ENCODE measurements around the gene WBP11. TPM values are rescaled to one million over a fixed set of nuclear protein-coding genes. Genes with fewer than 3 reads are reported as not detected.

Gene WBP11
- total and polyA plus RNA-seq, 2 donors (not counting 3 experiments of a cell fraction or from before 2014, with no cell fraction given) = 11.4 to 77.1 TPM

- Histone ChIP-seq H3K79me2 (ENCODE audit: control insufficient read depth, insufficient read depth, low read length) (peaks cover 18% of the 10 kb centered on the region), H3K9ac (replicated peaks; ENCODE audit: extremely low read depth, insufficient read depth, low read length) (no peak overlapping the region), H3K27ac (ENCODE audit: insufficient read depth, low read depth, low read length) (no peak overlapping the region), H3K4me2 (ENCODE audit: insufficient read depth, low read length) (no peak overlapping the region), H3K4me3 (replicated peaks in 1 of 3; ENCODE audit: insufficient read depth in 1 of 3, low read depth in 1 of 3, low read length in 3 of 3) (no peak overlapping the region), H3K27me3 (ENCODE audit: control insufficient read depth in 2 of 2, insufficient read depth in 2 of 2, low read length in 2 of 2) (no peaks in the 10 kb centered on the region), H3K36me3 (ENCODE audit: control insufficient read depth in 2 of 2, extremely low read depth in 1 of 2, insufficient read depth in 2 of 2, low read length in 2 of 2) (peaks cover 0 to 6% of the 10 kb centered on the region in 2 experiments), H3K9me3 (replicated peaks; ENCODE audit: control insufficient read depth, insufficient read depth, low read length) (no peaks in the 10 kb centered on the region), H3K9me1 (replicated peaks; ENCODE audit: control insufficient read depth, extremely low read depth, insufficient read depth, low read length) (no peaks in the 10 kb centered on the region), H2AFZ (ENCODE audit: low read depth, low read length) (no peak overlapping the region), H3K4me1 (ENCODE audit: control insufficient read depth, extremely low read depth, insufficient read depth, low read length) (peaks cover 71% of the 10 kb centered on the region), H4K20me1 (replicated peaks; ENCODE audit: control insufficient read depth, extremely low read depth, insufficient read depth, low read length) (no peaks in the 10 kb centered on the region)
- dilution Hi-C loops (cut with MboI; ENCODE audit: extremely low pct_ligation_motif_present, low sequenced_read_pairs) (loop anchor here (10.0 kb wide), 1 partner anchor 116 kb away; no protein-coding TSS in a partner anchor), intact Hi-C loops (cut with micrococcal nuclease) (no loop called here)
- FAIRE-seq = no peak
- ChIA-PET POLR2A (no interaction called here), CTCF (no interaction called here)
- no TSS peak for BruUV-seq (replicated peaks)
- DNase-seq (ENCODE audit: low read depth, low spot score) = no peak
- TF ChIP-seq FOS (IDR thresholded peaks at IDR 0.05; ENCODE audit: borderline replicate concordance, insufficient read depth, low read length) = no peak
Measured at GRCh38 chr12:14839262-14839661, 36.0 kb upstream of the WBP11 start.

- H3K9me1 ChIP-seq (replicated peaks; ENCODE audit: control insufficient read depth, extremely low read depth, insufficient read depth, low read length) = no peaks in the 10 kb centered on the region
- peaks cover 12% of the 10 kb centered on the region for H3K79me2 ChIP-seq (ENCODE audit: control insufficient read depth, insufficient read depth, low read length)
- no peaks in the 10 kb centered on the region for H3K9me3 ChIP-seq (replicated peaks; ENCODE audit: control insufficient read depth, insufficient read depth, low read length)
- ChIA-PET POLR2A (interaction anchor here (1.6 kb wide), 1 partner anchor 33 kb away, joined by 6 read pairs; the partner anchor contains the start of genes C12orf60 and WBP11), CTCF (interaction anchor here (0.6 to 2.1 kb wide), 7 partner anchors 11 to 599 kb away, joined by 3 to 13 read pairs (median 5); no protein-coding TSS in a partner anchor)
- H4K20me1 ChIP-seq (replicated peaks; ENCODE audit: control insufficient read depth, extremely low read depth, insufficient read depth, low read length) = no peaks in the 10 kb centered on the region
- H2AFZ ChIP-seq (ENCODE audit: low read depth, low read length) = peak overlapping the region; percentile 6
- peak; percentile 87 for FAIRE-seq
- H3K27me3 ChIP-seq (ENCODE audit: control insufficient read depth in 2 of 2, insufficient read depth in 2 of 2, low read length in 2 of 2) = no peaks in the 10 kb centered on the region
- peak overlapping the region; percentile 83 for H3K27ac ChIP-seq (ENCODE audit: insufficient read depth, low read depth, low read length)
- intact Hi-C loops (cut with micrococcal nuclease) = loop anchor here (1.0 kb wide), 1 partner anchor 33 kb away; the partner anchor contains the start of genes C12orf60 and WBP11
- peak overlapping the region in 1 of 3 experiments; percentile 31 for H3K4me3 ChIP-seq (replicated peaks in 1 of 3; ENCODE audit: insufficient read depth in 1 of 3, low read depth in 1 of 3, low read length in 3 of 3)
- dilution Hi-C loops (cut with MboI; ENCODE audit: extremely low pct_ligation_motif_present, low sequenced_read_pairs) = loop anchor here (10.0 kb wide), 1 partner anchor 118 kb away; no protein-coding TSS in a partner anchor
- peak overlapping the region; percentile 30 for H3K9ac ChIP-seq (replicated peaks; ENCODE audit: extremely low read depth, insufficient read depth, low read length)
- peak overlapping the region; percentile 89 for H3K4me2 ChIP-seq (ENCODE audit: insufficient read depth, low read length)
- peak; percentile 86 for DNase-seq (ENCODE audit: low read depth, low spot score)
- H3K4me1 ChIP-seq (ENCODE audit: control insufficient read depth, extremely low read depth, insufficient read depth, low read length) = peaks cover 56% of the 10 kb centered on the region
- BruUV-seq (replicated peaks) = TSS peak; percentile 76
- peak; percentile 95 for TF ChIP-seq FOS (IDR thresholded peaks at IDR 0.05; ENCODE audit: borderline replicate concordance, insufficient read depth, low read length)
- TF ChIP-seq GATA2 (IDR thresholded peaks at IDR 0.05; ENCODE audit: insufficient read depth, insufficient read length, low read depth, low read length) = peak; percentile 97
- peak; percentile 30 for TF ChIP-seq POLR2AphosphoS5 (IDR thresholded peaks at IDR 0.05; ENCODE audit: insufficient read depth, low read depth, low read length)
- peak; percentile 91 for TF ChIP-seq JUN (IDR thresholded peaks at IDR 0.05; ENCODE audit: borderline replicate concordance, insufficient read depth, insufficient read length, low read depth)
- TF ChIP-seq POLR2A (IDR thresholded peaks at IDR 0.05; ENCODE audit: low read depth, low read length) = no peak
- TF ChIP-seq CTCF (IDR thresholded peaks at IDR 0.05; ENCODE audit: extremely low read depth in 1 of 2, insufficient read depth in 1 of 2, low read depth in 1 of 2, low read length in 2 of 2) = no peak
- H3K36me3 ChIP-seq (ENCODE audit: control insufficient read depth in 2 of 2, extremely low read depth in 1 of 2, insufficient read depth in 2 of 2, low read length in 2 of 2) = peaks cover 0 to 6% of the 10 kb centered on the region in 2 experiments
Measured at GRCh38 chr12:14836336-14837210, 33.3 kb upstream of the WBP11 start.
